Measurements from ENCODE around the gene NYAP1. TPM values are rescaled to one million over a fixed set of nuclear protein-coding genes. Genes with fewer than 3 reads are reported as not detected.

NYAP1 gene
- total RNA-seq, 1 donor from 2014 or later: 0.95 TPM

DNA sequence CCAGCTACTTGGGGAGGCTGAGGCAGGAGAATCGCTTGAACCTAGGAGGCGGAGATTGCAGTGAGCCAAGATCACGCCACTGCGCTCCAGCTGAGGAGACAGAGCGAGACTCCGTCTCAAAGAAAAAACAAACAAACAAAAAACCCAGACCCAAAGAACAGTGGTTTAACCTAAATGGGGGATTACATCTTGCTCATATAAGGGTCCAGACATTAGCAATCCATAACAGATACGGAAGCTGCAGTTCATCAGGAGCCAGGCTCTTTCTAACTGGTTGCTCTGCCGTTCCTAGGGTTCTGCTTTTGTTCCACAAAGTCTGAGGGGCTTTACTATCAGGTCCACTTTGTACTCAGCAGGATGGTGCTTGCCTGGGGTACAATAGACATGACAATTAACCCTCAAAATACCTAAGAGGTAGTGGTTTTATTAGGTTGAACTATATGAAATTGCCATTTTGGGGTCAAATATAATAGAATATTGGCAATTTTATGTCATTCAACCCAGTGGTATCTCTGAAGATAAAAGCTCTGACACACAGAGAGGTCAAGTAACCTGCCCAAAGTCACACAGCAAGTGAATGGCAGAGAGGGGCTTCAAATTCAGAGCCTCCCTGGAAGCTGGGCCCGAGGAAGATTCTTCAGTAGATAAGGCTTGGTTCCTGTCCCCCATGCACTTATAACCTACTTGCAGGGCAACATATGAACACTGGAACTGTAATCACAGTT is 21.3 kb downstream of the NYAP1 start:
- no peaks in the 10 kb centered on the region for H3K36me3 Mint-ChIP-seq (ENCODE audit: low read depth)
- no peaks in the 10 kb centered on the region for H3K9me3 Mint-ChIP-seq (ENCODE audit: low read depth)
- no peaks in the 10 kb centered on the region for H3K27me3 Mint-ChIP-seq (ENCODE audit: low read depth)
- no peak for DNase-seq (ENCODE audit: low spot score)
- H3K27ac Mint-ChIP-seq (ENCODE audit: unreplicated experiment): no peak overlapping the region
- H3K4me1 Mint-ChIP-seq (ENCODE audit: low read depth): peaks cover 7% of the 10 kb centered on the region
- no peak overlapping the region for H3K4me3 Mint-ChIP-seq (ENCODE audit: unreplicated experiment)
- TF ChIP-seq, protein P1, sequence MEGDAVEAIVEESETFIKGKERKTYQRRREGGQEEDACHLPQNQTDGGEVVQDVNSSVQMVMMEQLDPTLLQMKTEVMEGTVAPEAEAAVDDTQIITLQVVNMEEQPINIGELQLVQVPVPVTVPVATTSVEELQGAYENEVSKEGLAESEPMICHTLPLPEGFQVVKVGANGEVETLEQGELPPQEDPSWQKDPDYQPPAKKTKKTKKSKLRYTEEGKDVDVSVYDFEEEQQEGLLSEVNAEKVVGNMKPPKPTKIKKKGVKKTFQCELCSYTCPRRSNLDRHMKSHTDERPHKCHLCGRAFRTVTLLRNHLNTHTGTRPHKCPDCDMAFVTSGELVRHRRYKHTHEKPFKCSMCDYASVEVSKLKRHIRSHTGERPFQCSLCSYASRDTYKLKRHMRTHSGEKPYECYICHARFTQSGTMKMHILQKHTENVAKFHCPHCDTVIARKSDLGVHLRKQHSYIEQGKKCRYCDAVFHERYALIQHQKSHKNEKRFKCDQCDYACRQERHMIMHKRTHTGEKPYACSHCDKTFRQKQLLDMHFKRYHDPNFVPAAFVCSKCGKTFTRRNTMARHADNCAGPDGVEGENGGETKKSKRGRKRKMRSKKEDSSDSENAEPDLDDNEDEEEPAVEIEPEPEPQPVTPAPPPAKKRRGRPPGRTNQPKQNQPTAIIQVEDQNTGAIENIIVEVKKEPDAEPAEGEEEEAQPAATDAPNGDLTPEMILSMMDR (IDR thresholded peaks at IDR 0.05): no peak

- H3K27ac Mint-ChIP-seq (ENCODE audit: unreplicated experiment): no peak overlapping the region
- H3K27me3 Mint-ChIP-seq (ENCODE audit: low read depth): peaks cover 4% of the 10 kb centered on the region
- TF ChIP-seq, protein P1 (IDR thresholded peaks at IDR 0.05): no peak
- H3K9me3 Mint-ChIP-seq (ENCODE audit: low read depth): no peaks in the 10 kb centered on the region
- H3K4me3 Mint-ChIP-seq (ENCODE audit: unreplicated experiment): no peak overlapping the region
- H3K4me1 Mint-ChIP-seq (ENCODE audit: low read depth): peaks cover 7% of the 10 kb centered on the region
- H3K36me3 Mint-ChIP-seq (ENCODE audit: low read depth): no peaks in the 10 kb centered on the region
- DNase-seq (ENCODE audit: low spot score): no peak
Measured at GRCh38 chr7:100506356-100506923, 22.7 kb downstream of the NYAP1 start.

DNA sequence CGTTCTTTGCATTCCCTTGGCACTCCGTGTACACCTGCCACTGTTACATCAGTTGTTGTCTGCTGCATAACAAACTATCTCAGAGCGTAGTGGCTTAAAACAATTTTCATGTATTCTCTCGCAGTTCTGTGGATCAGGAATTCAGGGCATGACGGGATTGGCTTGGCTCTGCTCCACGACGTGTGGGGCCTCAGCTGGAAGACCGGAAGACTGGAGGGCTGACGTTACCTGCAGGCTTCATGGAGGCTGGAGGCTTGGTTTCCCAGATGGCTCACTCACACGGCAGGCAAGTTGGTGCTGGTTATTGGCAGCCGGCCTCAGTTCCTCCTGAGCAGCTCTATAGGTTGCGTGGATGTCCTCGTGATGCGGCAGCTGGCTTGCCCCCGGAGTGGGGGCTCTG is 25.5 kb downstream of the NYAP1 start:
- no peak for DNase-seq (ENCODE audit: low spot score)
- H3K9me3 Mint-ChIP-seq (ENCODE audit: low read depth): no peaks in the 10 kb centered on the region
- no peak overlapping the region for H3K4me3 Mint-ChIP-seq (ENCODE audit: unreplicated experiment)
- H3K27ac Mint-ChIP-seq (ENCODE audit: unreplicated experiment): no peak overlapping the region
- no peaks in the 10 kb centered on the region for H3K36me3 Mint-ChIP-seq (ENCODE audit: low read depth)
- peaks cover 3% of the 10 kb centered on the region for H3K4me1 Mint-ChIP-seq (ENCODE audit: low read depth)
- H3K27me3 Mint-ChIP-seq (ENCODE audit: low read depth): peaks cover 4% of the 10 kb centered on the region
- TF ChIP-seq, protein P1 (IDR thresholded peaks at IDR 0.05): no peak

GRCh38 chr7:100510437-100511239 is 26.9 kb downstream of the NYAP1 start:
- H3K27me3 Mint-ChIP-seq (ENCODE audit: low read depth): peaks cover 4% of the 10 kb centered on the region
- H3K4me1 Mint-ChIP-seq (ENCODE audit: low read depth): peaks cover 12% of the 10 kb centered on the region
- H3K4me3 Mint-ChIP-seq (ENCODE audit: unreplicated experiment): no peak overlapping the region
- no peak overlapping the region for H3K27ac Mint-ChIP-seq (ENCODE audit: unreplicated experiment)
- TF ChIP-seq, protein P1 (IDR thresholded peaks at IDR 0.05): no peak
- no peak for DNase-seq (ENCODE audit: low spot score)
- no peaks in the 10 kb centered on the region for H3K9me3 Mint-ChIP-seq (ENCODE audit: low read depth)
- no peaks in the 10 kb centered on the region for H3K36me3 Mint-ChIP-seq (ENCODE audit: low read depth)

GRCh38 chr7:100513212-100513810 is 29.6 kb downstream of the NYAP1 start:
- Mint-ChIP-seq H3K4me1 (ENCODE audit: low read depth) (peaks cover 22% of the 10 kb centered on the region), H3K27ac (ENCODE audit: unreplicated experiment) (no peak overlapping the region), H3K36me3 (ENCODE audit: low read depth) (no peaks in the 10 kb centered on the region), H3K9me3 (ENCODE audit: low read depth) (no peaks in the 10 kb centered on the region), H3K27me3 (ENCODE audit: low read depth) (peaks cover 4% of the 10 kb centered on the region), H3K4me3 (ENCODE audit: unreplicated experiment) (no peak overlapping the region)
- no peak for DNase-seq (ENCODE audit: low spot score)
- TF ChIP-seq, protein P1 (IDR thresholded peaks at IDR 0.05): no peak

All from chondrocyte (in vitro differentiated cells).